PC-3 (cell line): ENCODE measurements around the gene ACTN4. TPM values are rescaled to one million over a fixed set of nuclear protein-coding genes. Genes with fewer than 3 reads are reported as not detected.

ENCODE experiments used
- ATAC-seq: fragments of 200-7000 bp; cut with Tn5 transposase; 2 replicates; pipeline ENCODE4 v1.9.1; 2020; ENCODE audit warnings: mild to moderate bottlenecking, moderate library complexity
- BruUV-seq: library from RNA; stranded (reverse); fragments of 400-500 nt; replicated peaks from 2 replicates; lab custom pipeline; 2021; lab: Mats Ljungman, UMichigan
- CTCF ChIA-PET: fragments of 300-600 bp; sonication (Branson Sonifier 250); formaldehyde crosslinking; loops from one replicate; lab custom pipeline; 2022; ENCODE audit warnings: antibody characterized with exemption; lab: Charles Lee
- POLR2A ChIA-PET: fragments of 300-600 bp; sonication (Branson Sonifier 250); formaldehyde crosslinking; loops from one replicate; lab custom pipeline; 2022; ENCODE audit warnings: antibody characterized with exemption; ENCODE audit not compliant: unreplicated experiment; lab: Charles Lee
- DNase-seq: peaks from one replicate; pipeline ENCODE4 v3.0.0-alpha.2; 2015
- H2AFZ ChIP-seq: fragments of 300-600 bp; sonication (generic); 2 replicates; pipeline ENCODE4 v1.6.0; 2016; ENCODE audit warnings: antibody characterized with exemption, low read length
- H3F3A ChIP-seq: fragments of 300-600 bp; sonication (generic); one replicate; pipeline ENCODE4 v1.6.0; 2017; ENCODE audit warnings: antibody characterized with exemption, low read length, control low read depth, mild to moderate bottlenecking; ENCODE audit not compliant: unreplicated experiment
- H3K27ac ChIP-seq: fragments of 300-600 bp; sonication (generic); 2 replicates; pipeline ENCODE4 v1.5.1; 2016; ENCODE audit warnings: mild to moderate bottlenecking, low read length
- H3K27me3 ChIP-seq: fragments of 300-600 bp; sonication (generic); 2 replicates; pipeline ENCODE4 v1.6.1; 2016; ENCODE audit warnings: low read length, mixed read lengths
- H3K36me3 ChIP-seq: fragments of 300-600 bp; sonication (generic); 2 replicates; pipeline ENCODE4 v1.6.1; 2016; ENCODE audit warnings: low read depth, mixed run types, low read length, mixed read lengths
- H3K4me1 ChIP-seq: fragments of 300-600 bp; sonication (generic); 2 replicates; pipeline ENCODE4 v1.5.1; 2016; ENCODE audit warnings: low read length; ENCODE audit not compliant: insufficient read depth
- H3K4me2 ChIP-seq: fragments of 300-600 bp; sonication (generic); 2 replicates; pipeline ENCODE4 v1.6.0; 2016; ENCODE audit warnings: low read length
- H3K4me3 ChIP-seq: fragments of 300-600 bp; sonication (generic); 2 replicates; pipeline ENCODE4 v1.5.1; 2016; ENCODE audit warnings: mild to moderate bottlenecking, low read length, mixed read lengths
- H3K79me2 ChIP-seq: fragments of 300-600 bp; sonication (generic); 2 replicates; pipeline ENCODE4 v1.6.1; 2017; ENCODE audit warnings: low read length, mixed read lengths
- H3K9ac ChIP-seq: fragments of 300-600 bp; sonication (generic); 2 replicates; pipeline ENCODE4 v1.6.0; 2016; ENCODE audit warnings: mild to moderate bottlenecking, low read length
- H3K9me2 ChIP-seq: fragments of 300-600 bp; sonication (generic); replicated peaks from 2 replicates; pipeline ENCODE4 v1.6.1; 2016; ENCODE audit warnings: mixed run types, low read length, mixed read lengths
- H3K9me3 ChIP-seq: fragments of 300-600 bp; sonication (generic); 2 replicates; pipeline ENCODE4 v1.6.1; 2016; ENCODE audit warnings: low read length, mixed read lengths
- H4K20me1 ChIP-seq: fragments of 300-600 bp; sonication (generic); 2 replicates; pipeline ENCODE4 v1.6.1; 2016; ENCODE audit warnings: low read length, mixed read lengths
- CTCF ChIP-seq: fragments of 300-600 bp; sonication (generic); conservative IDR thresholded peaks from 2 replicates; pipeline ENCODE4 v1.5.1; 2017; ENCODE audit warnings: antibody characterized with exemption, low read depth, mild to moderate bottlenecking, low read length
- EZH2 ChIP-seq: fragments of 300-600 bp; sonication (generic); IDR thresholded peaks from one replicate; pipeline ENCODE4 v1.6.1; 2017; ENCODE audit warnings: antibody characterized with exemption, mild to moderate bottlenecking, low read length; ENCODE audit not compliant: unreplicated experiment
- EZH2phosphoT487 ChIP-seq: fragments of 300-600 bp; sonication (generic); IDR thresholded peaks from 2 replicates; pipeline ENCODE4 v1.6.1; 2018; ENCODE audit warnings: mild to moderate bottlenecking, antibody characterized with exemption, low read length, borderline replicate concordance
- intact Hi-C: fragments of 100-400 bp; cut with micrococcal nuclease; formaldehyde crosslinking; loops from 2 replicates; pipeline ENCODE4 v1.9.0; 2023
- total RNA-seq: library from RNA; depleted of rRNA; stranded (reverse); fragments of >200 nt; gene quantifications from 2 replicates; pipeline ENCODE4 v1.2.3, GENCODE V29; 2014

Gene ACTN4
- total RNA-seq, 1 experiment from 2014 or later = 397 TPM

DNA sequence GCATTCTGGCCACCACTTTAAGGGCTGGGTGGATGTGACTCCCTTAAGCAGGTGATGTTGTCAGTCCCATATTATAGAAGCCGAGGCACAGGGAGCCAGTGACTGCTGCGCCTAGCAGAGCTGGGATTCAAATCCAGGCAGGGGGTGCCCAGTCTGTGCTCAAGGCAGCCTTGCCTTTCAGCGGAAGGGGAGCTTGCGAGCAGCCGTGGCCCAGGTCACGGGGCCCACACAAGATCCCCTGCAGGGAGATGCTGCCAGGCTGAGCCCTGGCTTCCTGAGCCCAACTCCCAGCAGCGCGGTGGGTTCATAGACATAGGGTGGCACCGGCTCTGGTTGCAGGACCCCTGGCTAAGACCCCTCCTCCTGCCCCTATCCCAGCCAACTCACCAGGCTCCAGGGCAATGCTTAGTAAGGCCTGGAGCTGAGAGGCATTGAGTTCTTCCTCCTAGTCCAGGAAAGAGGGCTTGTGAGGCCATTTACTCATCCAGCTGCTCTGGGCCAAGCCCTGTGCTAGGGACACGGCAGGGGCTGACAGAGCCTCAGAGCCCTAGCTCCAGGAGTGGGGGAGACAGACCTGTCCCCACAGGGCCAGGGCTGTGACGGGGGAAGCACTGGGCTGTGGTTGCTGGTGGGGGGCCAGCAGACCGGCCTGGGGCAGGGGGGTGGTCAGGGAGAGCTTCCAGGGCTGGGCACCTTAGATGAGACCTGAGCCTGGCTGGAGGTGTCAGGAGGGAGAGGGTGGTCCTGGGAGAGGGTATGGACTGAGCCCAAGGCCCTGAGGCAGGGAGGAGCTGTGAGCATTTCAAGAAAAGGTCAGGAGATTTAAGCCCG, 87.2 kb downstream of the ACTN4 start:
- intact Hi-C loops = loop anchor here (5.0 kb wide), 2 partner anchors 63 to 103 kb away; no protein-coding TSS in a partner anchor
- POLR2A ChIA-PET = interaction anchor here (0.7 to 0.9 kb wide), 2 partner anchors 51 to 196 kb away, joined by 3 to 6 read pairs; partner anchors contain the start of genes MRPS12 and SARS2
- Histone ChIP-seq H3K9me3 (no peaks in the 10 kb centered on the region), H3F3A (peaks cover 6% of the 10 kb centered on the region), H3K4me1 (peaks cover 16% of the 10 kb centered on the region), H3K79me2 (no peaks in the 10 kb centered on the region), H2AFZ (no peak overlapping the region), H3K36me3 (peaks cover 19% of the 10 kb centered on the region), H3K27ac (peak overlapping the region; percentile 62), H4K20me1 (no peaks in the 10 kb centered on the region), H3K9ac (no peak overlapping the region), H3K9me2 (no peaks in the 10 kb centered on the region), H3K4me3 (no peak overlapping the region), H3K27me3 (no peaks in the 10 kb centered on the region), H3K4me2 (no peak overlapping the region)
- CTCF ChIA-PET = no interaction called here
- DNase-seq = peak; percentile 35
- BruUV-seq = no TSS peak
- no peak for TF ChIP-seq EZH2phosphoT487
- peak; percentile 37 for ATAC-seq

GRCh38 chr19:38735257-38735686, 87.8 kb downstream of the ACTN4 start:
- POLR2A ChIA-PET = interaction anchor here (0.7 kb wide), 1 partner anchor 51 kb away, joined by 6 read pairs; no protein-coding TSS in a partner anchor
- DNase-seq (peak; percentile 18), ATAC-seq (no peak; the same call in 1 of the 2 replicates)
- no peak overlapping the region for H2AFZ ChIP-seq
- BruUV-seq = no TSS peak
- peaks cover 15% of the 10 kb centered on the region; the same call in 1 of the 2 replicates for H3K36me3 ChIP-seq
- H3K4me1 ChIP-seq = peaks cover 16% of the 10 kb centered on the region
- intact Hi-C loops = loop anchor here (5.0 kb wide), 1 partner anchor 62 kb away; no protein-coding TSS in a partner anchor
- no peak overlapping the region for H3K9ac ChIP-seq
- no peaks in the 10 kb centered on the region for H4K20me1 ChIP-seq
- H3K4me3 ChIP-seq = no peak overlapping the region
- H3K27me3 ChIP-seq = no peaks in the 10 kb centered on the region
- TF ChIP-seq EZH2phosphoT487 = no peak
- TF ChIP-seq CTCF = no peak
- TF ChIP-seq EZH2 = no peak
- no peaks in the 10 kb centered on the region for H3K9me2 ChIP-seq
- peak overlapping the region; percentile 62 for H3K27ac ChIP-seq
- no peaks in the 10 kb centered on the region for H3K9me3 ChIP-seq
- CTCF ChIA-PET = no interaction called here
- no peaks in the 10 kb centered on the region for H3K79me2 ChIP-seq
- H3K4me2 ChIP-seq = no peak overlapping the region
- H3F3A ChIP-seq = peaks cover 6% of the 10 kb centered on the region

DNA sequence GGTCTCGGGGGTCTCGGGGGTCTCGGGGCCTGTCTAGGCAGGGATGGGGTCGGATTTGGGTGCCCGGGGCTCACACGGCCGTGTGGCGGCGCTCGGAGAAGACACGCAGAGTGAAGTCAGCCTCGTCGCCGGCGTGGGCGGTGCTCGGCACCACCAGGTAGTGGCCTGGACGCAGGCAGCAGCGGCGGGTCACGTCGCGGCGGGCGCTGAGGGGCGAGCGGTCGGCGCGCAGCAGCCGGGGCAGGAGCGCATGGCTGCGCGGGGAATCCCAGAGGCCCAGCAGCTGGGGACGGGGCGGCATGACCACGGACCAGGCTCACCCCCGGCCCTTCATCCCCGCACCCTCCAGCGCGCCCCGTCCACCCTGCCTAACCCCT, 88.6 kb downstream of the ACTN4 start:
- peak overlapping the region; percentile 75 for H3K4me2 ChIP-seq
- no peaks in the 10 kb centered on the region for H3K9me2 ChIP-seq
- TF ChIP-seq EZH2phosphoT487 (no peak), CTCF (no peak), EZH2 (no peak)
- H3K79me2 ChIP-seq = no peaks in the 10 kb centered on the region
- CTCF ChIA-PET = no interaction called here
- no peak overlapping the region for H3K27ac ChIP-seq
- H3K27me3 ChIP-seq = no peaks in the 10 kb centered on the region
- intact Hi-C loops = loop anchor here (5.0 kb wide), 1 partner anchor 61 kb away; no protein-coding TSS in a partner anchor
- ATAC-seq = peak; percentile 27
- peaks cover 16% of the 10 kb centered on the region for H3K4me1 ChIP-seq
- peak overlapping the region; percentile 52 for H3K4me3 ChIP-seq
- peaks cover 6% of the 10 kb centered on the region for H3F3A ChIP-seq
- H3K9me3 ChIP-seq = no peaks in the 10 kb centered on the region
- POLR2A ChIA-PET = no interaction called here
- no peaks in the 10 kb centered on the region for H4K20me1 ChIP-seq
- H2AFZ ChIP-seq = no peak overlapping the region
- peaks cover 8% of the 10 kb centered on the region; the same call in 1 of the 2 replicates for H3K36me3 ChIP-seq
- peak; percentile 39 for DNase-seq
- BruUV-seq = no TSS peak
- H3K9ac ChIP-seq = peak overlapping the region; percentile 33
